T-helper 1 cell treated with Interleukin-12 subunit alpha and Interleukin-12 subunit beta and Interleukin-4 antibody, amounts not matched to agents 30 ng/mL and 1 ng/mL, for 36 hours (primary cell): ENCODE results near the gene DMKN. TPM values are rescaled to one million over a fixed set of nuclear protein-coding genes. Genes with fewer than 3 reads are reported as not detected.

Source experiments
- intact Hi-C: fragments of 100-400 bp; cut with micrococcal nuclease; formaldehyde crosslinking; loops from one replicate; pipeline ENCODE4 v1.15.1; 2024
- total RNA-seq: library from RNA; stranded (reverse); gene quantifications from 2 replicates; pipeline ENCODE4 v1.2.3, GENCODE V29; 2022

DMKN gene
- total RNA-seq, 1 donor from 2014 or later, result not detected

- intact Hi-C loops, result loop anchor here (1.0 to 10.0 kb wide), 3 partner anchors 116 to 324 kb away; partner anchors contain the start of gene FXYD7
Measured at GRCh38 chr19:35468637-35469036, 44.8 kb downstream of the DMKN start.

GRCh38 chr19:35466259-35466658, 47.2 kb downstream of the DMKN start:
- intact Hi-C loops, result loop anchor here (10.0 kb wide), 1 partner anchor 321 kb away; the partner anchor contains the start of gene FXYD7

DNA sequence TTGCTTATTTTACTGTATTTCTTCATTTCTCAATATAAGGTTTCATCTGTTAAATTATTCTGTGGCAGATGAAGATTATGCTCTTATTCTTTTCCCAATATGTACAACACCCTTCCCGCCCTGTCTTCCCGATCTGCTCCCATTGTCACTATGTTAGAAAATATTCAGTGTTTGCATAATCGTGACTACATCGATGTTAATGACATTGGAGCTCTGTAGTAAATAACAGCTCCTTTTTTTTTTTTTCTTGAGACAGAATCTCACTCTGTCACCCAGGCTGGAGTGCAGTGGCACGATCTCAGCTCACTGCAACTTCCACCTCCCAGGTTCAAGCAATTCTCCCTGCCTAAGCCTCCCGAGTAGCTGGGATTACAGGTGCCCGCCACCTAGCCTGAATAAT, 50.5 kb downstream of the DMKN start:
- intact Hi-C loops, result loop anchor here (1.0 to 10.0 kb wide), 3 partner anchors 116 to 318 kb away; partner anchors contain the start of genes FFAR1 and FXYD7

- intact Hi-C loops, result loop anchor here (1.0 to 10.0 kb wide), 3 partner anchors 115 to 318 kb away; partner anchors contain the start of genes FFAR1 and FXYD7
Measured at GRCh38 chr19:35462476-35462953, 50.9 kb downstream of the DMKN start.

GRCh38 chr19:35461788-35462187, 51.7 kb downstream of the DMKN start:
- intact Hi-C loops, result loop anchor here (1.0 to 10.0 kb wide), 3 partner anchors 114 to 317 kb away; partner anchors contain the start of genes FFAR1 and FXYD7

GRCh38 chr19:35461060-35461459, 52.4 kb downstream of the DMKN start:
- intact Hi-C loops, result loop anchor here (10.0 kb wide), 1 partner anchor 316 kb away; the partner anchor contains the start of gene FXYD7

- intact Hi-C loops, result loop anchor here (10.0 kb wide), 1 partner anchor 316 kb away; the partner anchor contains the start of gene FXYD7
Measured at GRCh38 chr19:35460608-35461007, 52.8 kb downstream of the DMKN start.

DNA sequence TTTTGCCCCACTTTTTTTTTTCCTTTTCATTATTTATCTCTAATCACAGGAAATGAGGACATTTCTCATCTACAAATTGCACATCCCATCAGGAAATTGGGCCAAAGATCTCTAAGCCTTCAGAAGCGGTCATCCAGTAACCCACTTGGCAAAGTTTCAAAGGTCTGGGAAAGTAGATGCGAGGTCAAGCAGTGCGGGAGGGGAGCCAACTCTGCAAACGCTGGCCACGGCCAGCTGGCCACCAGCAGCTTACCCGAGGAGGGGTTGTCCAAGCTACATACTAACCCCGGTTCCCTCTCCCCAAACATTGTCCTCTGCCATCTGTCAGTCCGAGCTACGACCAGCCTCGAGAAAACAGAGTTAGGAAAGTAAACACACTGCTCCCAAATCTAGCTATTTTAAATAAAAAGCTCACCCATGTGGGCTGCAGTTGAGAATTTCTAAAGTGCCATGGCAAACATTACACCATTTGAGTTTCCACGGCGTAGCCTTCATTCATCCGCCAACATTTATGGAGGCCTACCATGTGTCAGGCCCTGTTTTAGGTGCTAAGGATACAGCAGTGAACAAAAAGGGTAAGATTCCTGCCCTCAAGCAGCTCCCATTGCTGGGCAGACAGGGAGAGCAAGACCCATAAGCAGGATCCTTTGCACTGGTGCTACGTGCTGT, 53.9 kb downstream of the DMKN start:
- intact Hi-C loops, result loop anchor here (10.0 kb wide), 1 partner anchor 315 kb away; the partner anchor contains the start of gene FXYD7

DNA sequence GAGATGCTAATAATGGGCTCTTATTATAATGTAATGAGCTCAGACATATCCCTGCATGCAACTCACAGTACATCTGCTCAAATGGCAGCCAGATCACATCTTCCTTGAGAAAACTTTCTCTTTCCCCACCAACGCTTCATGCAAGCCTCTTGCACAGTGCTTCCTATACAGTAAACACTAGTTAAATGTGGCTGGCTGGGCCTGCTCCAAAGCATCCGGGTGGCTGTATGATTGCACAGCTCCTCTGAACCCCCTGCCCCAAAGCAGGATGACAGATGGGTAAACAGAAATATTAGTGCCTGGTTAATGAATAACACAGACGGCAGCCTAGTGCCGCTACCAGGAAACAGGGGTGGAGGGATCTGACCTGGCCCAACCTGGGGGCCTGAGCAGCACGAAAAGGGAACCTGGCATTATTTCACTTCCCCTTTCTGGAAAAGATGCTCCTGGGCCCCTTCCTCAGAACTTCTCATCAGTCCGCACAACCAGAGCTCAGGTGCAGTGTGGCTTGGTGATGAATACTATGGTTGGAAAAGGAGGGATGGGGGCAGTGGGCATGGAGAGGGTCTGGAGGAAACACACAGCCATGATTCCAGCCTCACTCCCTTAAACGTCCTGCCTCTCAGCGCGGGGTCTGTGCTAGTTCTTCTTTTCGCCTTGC, 54.6 kb downstream of the DMKN start:
- intact Hi-C loops, result no loop called here

- intact Hi-C loops, result no loop called here
Measured at GRCh38 chr19:35458192-35458591, 55.3 kb downstream of the DMKN start.

- intact Hi-C loops, result no loop called here
Measured at GRCh38 chr19:35457173-35457572, 56.3 kb downstream of the DMKN start.

DNA sequence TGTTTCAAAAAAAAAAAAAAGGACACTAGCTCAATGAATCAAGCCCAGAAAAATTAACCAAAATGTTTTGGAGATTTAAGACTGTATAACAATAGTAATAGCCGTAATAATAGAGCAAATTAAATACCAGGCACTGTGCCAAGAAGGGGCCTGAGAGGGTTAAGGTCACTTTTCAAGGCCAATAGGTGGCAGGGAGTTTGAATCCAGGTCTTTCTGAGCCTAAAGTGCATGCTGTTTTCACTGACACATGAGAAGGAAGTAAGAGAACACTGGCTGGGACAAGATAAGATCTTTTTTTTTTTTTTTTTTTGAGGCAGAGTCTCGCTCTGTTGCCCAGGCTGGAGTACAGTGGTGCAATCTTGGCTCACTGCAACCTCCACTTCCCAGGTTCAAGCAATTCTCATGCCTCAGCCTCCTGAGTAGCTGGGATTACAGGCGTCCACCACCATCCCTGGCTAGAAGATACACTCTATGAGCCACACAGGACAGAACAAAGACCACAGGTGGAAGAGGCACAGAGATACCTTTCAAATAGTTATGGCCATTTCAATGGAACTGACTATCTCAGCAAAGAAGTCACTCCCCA, 57.7 kb downstream of the DMKN start:
- intact Hi-C loops, result no loop called here

GRCh38 chr19:35454663-35455062, 58.8 kb downstream of the DMKN start:
- intact Hi-C loops, result no loop called here

- intact Hi-C loops, result no loop called here
Measured at GRCh38 chr19:35451338-35452096, 61.9 kb downstream of the DMKN start.

DNA sequence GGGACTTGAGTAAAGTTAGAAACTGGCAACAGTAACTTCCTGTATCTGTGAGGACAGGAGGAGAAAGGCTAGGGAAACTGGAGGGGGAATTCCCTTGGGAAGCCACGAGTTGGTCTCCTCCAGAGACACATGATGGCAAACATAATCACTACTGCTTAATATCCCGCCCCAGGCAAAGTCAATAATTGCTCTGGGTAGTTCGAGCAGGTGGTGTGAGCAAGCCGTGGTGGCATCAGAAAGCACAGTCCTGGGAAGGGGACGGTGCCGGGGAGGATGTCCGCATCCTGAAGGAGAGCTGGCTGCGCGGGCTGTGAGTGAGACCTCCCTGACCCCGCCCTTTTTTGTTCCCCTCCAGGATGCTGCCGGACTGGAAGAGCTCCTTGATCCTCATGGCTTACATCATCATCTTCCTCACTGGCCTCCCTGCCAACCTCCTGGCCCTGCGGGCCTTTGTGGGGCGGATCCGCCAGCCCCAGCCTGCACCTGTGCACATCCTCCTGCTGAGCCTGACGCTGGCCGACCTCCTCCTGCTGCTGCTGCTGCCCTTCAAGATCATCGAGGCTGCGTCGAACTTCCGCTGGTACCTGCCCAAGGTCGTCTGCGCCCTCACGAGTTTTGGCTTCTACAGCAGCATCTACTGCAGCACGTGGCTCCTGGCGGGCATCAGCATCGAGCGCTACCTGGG, 63.9 kb downstream of the DMKN start:
- intact Hi-C loops, result no loop called here

- intact Hi-C loops, result no loop called here
Measured at GRCh38 chr19:35447606-35448469, 65.6 kb downstream of the DMKN start, which contains the start of gene FFAR2. Gene FFAR2, plus strand, starts transcription at chr19:35448257. Its CDS starts 1,458 bp downstream, at chr19:35449715.
